Kidney (tissue), 14 donors: Measurements from ENCODE around the gene ORMDL3. TPM values are rescaled to one million over a fixed set of nuclear protein-coding genes. Genes with fewer than 3 reads are reported as not detected.

ENCODE experiments used
- DNase-seq, 5 donors: peaks; one replicate each; pipeline ENCODE4 v3.0.0-alpha.2; 2013 to 2020
- FAIRE-seq: peaks from 2 replicates; lab custom pipeline; 2012; peaks lifted over from hg19 to GRCh38; lab: Jason Lieb, UNC
- H3K27ac ChIP-seq, 2 donors: one replicate each; pipeline ENCODE4 v1.7.0; 2013; ENCODE audit warnings: low read depth in 2 of 2, low read length in 2 of 2, inconsistent platforms in 1 of 2
- H3K27me3 ChIP-seq: one replicate; pipeline ENCODE4 v1.7.1; 2013; ENCODE audit warnings: low read length, inconsistent platforms; ENCODE audit not compliant: control insufficient read depth, insufficient read depth
- H3K36me3 ChIP-seq, 3 donors: one replicate each; pipeline versions ENCODE4 v1.7.0 to v1.7.1; 2013; ENCODE audit warnings: low read length in 3 of 3, control low read depth in 1 of 3, inconsistent platforms in 1 of 3; ENCODE audit not compliant: insufficient read depth in 3 of 3, control insufficient read depth in 2 of 3
- H3K4me1 ChIP-seq, 3 donors: one replicate each; pipeline versions ENCODE4 v1.7.0 to v1.7.1; 2013; ENCODE audit warnings: low read length in 3 of 3, inconsistent platforms in 1 of 3, low read depth in 1 of 3; ENCODE audit not compliant: control insufficient read depth in 2 of 3, insufficient read depth in 2 of 3
- H3K4me3 ChIP-seq, 3 donors: one replicate each; pipeline versions ENCODE4 v1.7.0 to v1.8.1; 2013; ENCODE audit warnings: low read length in 3 of 3, control low read depth in 1 of 3, inconsistent platforms in 1 of 3
- H3K9ac ChIP-seq, 3 donors: one replicate each; pipeline versions ENCODE4 v1.7.0 to v1.7.1; 2013; ENCODE audit warnings: low read length in 3 of 3, control low read depth in 1 of 3, inconsistent platforms in 1 of 3
- H3K9me3 ChIP-seq, 3 donors: one replicate each; pipeline versions ENCODE4 v1.7.0 to v1.7.1; 2013; ENCODE audit warnings: low read length in 3 of 3, control low read depth in 1 of 3, inconsistent platforms in 1 of 3; ENCODE audit not compliant: control insufficient read depth in 2 of 3, insufficient read depth in 1 of 3
- intact Hi-C: fragments of 100-400 bp; cut with DNase I; formaldehyde crosslinking; loops from one replicate; pipeline ENCODE4 v1.11.1; 2022
- polyA plus RNA-seq: library from polyadenylated mRNA; stranded (reverse); fragments of 350-450 nt; fragmentation: Illumina TruSeq; extraction: RNeasy Lipid Tissue Mini Kit (QIAGEN cat#74804); gene quantifications from one replicate; pipeline ENCODE4 v1.2.3, GENCODE V29; 2014; ENCODE audit warnings: low read depth, low replicate concordance; ENCODE audit not compliant: insufficient read depth
- total RNA-seq: library from RNA; stranded (reverse); fragmentation: NEBNext Ultra II Directional; extraction: Animal tissue kit (Norgen Biotek cat#: 25700); gene quantifications from one replicate; pipeline ENCODE4 v1.2.1, GENCODE V29; 2021
- TF ChIP-seq, protein P1 (sequence below): IDR thresholded peaks from 3 replicates; pipeline ENCODE4 v1.5.1; 2012; ENCODE audit warnings: mild to moderate bottlenecking, moderate library complexity, borderline replicate concordance; ENCODE audit not compliant: insufficient read depth; ENCODE audit errors: extremely low read depth
- donor health status: control.
- donor health status: control.
- donor health status: control.
- donor health status: control.
- donor health status: control.
- donor health status: DM: yes; HTN: yes; CAD: no.
- donor health status: Normal renal cell carcinoma (clear cell type).

Gene ORMDL3
- total and polyA plus RNA-seq, 2 donors from 2014 or later: 48.8 to 85.9 TPM

DNA sequence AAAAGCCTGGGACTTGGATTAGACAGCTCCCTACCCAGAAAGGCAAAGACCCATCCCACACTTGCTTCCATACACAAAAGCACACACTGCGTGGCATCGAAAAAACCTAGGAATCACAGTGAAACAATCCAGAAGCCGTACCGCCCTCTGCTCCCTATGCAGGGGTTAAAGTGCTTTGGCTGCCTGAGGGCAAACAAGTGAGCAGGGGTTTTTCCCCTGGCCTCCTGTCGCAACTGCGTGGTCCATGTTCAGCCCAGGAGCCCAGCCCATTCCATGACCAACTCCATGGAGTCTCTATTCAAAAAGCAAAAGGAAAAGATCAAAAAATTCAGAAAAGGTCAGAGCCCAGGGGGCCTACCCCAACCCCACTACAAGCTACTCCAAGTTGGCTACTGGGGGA lies 5.4 kb downstream of the ORMDL3 start:
- peaks cover 0 to 25% (median 17%) of the 10 kb centered on the region in 3 donors for H3K4me1 ChIP-seq
- FAIRE-seq: no peak
- no peak overlapping the region for H3K27ac ChIP-seq
- H3K9ac ChIP-seq: no peak overlapping the region
- H3K4me3 ChIP-seq: no peak overlapping the region
- DNase-seq: no peak
- intact Hi-C loops: no loop called here
- no peaks in the 10 kb centered on the region for H3K27me3 ChIP-seq
- H3K9me3 ChIP-seq: no peaks in the 10 kb centered on the region
- TF ChIP-seq, protein P1, sequence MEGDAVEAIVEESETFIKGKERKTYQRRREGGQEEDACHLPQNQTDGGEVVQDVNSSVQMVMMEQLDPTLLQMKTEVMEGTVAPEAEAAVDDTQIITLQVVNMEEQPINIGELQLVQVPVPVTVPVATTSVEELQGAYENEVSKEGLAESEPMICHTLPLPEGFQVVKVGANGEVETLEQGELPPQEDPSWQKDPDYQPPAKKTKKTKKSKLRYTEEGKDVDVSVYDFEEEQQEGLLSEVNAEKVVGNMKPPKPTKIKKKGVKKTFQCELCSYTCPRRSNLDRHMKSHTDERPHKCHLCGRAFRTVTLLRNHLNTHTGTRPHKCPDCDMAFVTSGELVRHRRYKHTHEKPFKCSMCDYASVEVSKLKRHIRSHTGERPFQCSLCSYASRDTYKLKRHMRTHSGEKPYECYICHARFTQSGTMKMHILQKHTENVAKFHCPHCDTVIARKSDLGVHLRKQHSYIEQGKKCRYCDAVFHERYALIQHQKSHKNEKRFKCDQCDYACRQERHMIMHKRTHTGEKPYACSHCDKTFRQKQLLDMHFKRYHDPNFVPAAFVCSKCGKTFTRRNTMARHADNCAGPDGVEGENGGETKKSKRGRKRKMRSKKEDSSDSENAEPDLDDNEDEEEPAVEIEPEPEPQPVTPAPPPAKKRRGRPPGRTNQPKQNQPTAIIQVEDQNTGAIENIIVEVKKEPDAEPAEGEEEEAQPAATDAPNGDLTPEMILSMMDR: no peak
- H3K36me3 ChIP-seq: peaks cover 0 to 28% (median 19%) of the 10 kb centered on the region in 3 donors

DNA sequence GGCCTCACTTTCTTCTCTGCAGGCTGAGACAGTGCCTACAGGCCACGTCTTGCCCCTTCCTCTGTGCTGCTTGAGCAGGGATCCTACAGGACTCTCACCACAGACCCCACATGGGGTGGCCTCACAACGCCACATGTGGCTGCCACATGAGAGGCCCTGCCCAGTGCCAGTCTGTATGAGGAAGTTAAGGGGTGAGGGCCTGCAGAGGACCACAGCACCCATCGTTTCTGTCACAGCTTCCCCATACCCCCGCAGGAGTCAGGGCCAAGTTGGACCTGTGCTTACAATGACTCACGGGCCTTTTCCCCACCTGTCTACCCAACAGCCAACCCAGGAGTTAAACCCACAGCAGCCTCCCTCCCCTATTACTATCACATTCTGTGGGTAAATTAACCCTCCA lies 6.1 kb downstream of the ORMDL3 start:
- H3K27me3 ChIP-seq: no peaks in the 10 kb centered on the region
- intact Hi-C loops: no loop called here
- peaks cover 0 to 28% (median 19%) of the 10 kb centered on the region in 3 donors for H3K36me3 ChIP-seq
- no peaks in the 10 kb centered on the region for H3K9me3 ChIP-seq
- FAIRE-seq (no peak), DNase-seq (peak in 1 of 5 donors; percentile 50)
- no peak overlapping the region for H3K4me3 ChIP-seq
- H3K9ac ChIP-seq: no peak overlapping the region
- TF ChIP-seq, protein P1: no peak
- H3K27ac ChIP-seq: no peak overlapping the region
- peaks cover 0 to 21% (median 12%) of the 10 kb centered on the region in 3 donors for H3K4me1 ChIP-seq

DNA sequence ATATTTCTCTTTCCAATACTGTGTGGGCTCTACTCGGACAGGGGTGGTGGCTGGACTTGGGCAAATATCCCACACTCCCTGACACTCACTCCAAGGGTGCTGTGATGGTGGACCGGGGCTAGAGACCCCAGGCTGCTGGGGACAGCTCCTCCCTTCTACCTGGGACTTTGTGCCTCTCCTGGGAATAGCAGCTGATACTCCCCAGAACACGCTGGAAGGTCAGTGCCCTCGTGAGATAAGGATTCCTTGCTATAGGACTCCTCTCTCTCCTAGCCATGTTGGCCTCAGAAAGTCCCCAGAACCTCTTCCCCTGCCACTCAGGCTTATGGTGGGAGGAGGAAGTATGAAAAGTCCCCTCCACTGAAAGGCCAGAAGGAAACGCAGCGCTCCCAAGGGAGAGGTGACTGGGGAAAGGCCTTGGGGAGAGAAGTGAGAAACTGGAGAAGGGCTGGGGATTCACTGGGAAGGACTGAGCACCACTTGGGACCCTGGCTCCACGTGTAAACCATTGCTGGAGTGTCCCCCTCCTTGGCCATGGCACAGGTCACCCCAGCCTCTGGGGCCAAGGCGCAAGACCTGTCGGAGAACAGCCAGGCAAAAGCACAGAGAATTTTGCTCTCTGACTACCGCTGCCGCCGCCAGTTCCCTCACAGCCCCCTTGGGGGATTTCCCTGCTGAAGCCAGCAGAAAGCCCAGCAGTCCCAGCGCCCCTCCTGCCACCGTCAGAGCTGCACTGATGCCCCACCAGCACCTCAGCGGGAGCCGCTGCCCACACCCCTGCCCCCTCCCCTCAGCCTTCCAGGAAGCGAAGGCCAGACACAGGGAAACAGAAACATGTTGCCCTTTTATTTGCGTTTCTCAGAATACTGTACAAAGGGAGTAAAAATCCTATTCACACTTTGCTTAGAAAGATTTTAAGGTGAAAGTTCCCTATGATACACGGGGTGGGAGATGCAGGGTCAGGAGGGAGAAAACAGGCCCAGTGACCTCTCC lies 6.9 kb downstream of the ORMDL3 start:
- Histone ChIP-seq H3K9ac (no peak overlapping the region), H3K4me3 (no peak overlapping the region), H3K36me3 (peaks cover 0 to 28% (median 19%) of the 10 kb centered on the region in 3 donors), H3K4me1 (peaks cover 0 to 13% (median 4%) of the 10 kb centered on the region in 3 donors), H3K27me3 (no peaks in the 10 kb centered on the region), H3K27ac (no peak overlapping the region), H3K9me3 (no peaks in the 10 kb centered on the region)
- TF ChIP-seq, protein P1: no peak
- no peak for FAIRE-seq
- intact Hi-C loops: no loop called here
- DNase-seq: peak in 1 of 5 donors; percentile 62
